C1 segment of cervical spinal cord (tissue), 14 donors: ENCODE results near the gene ZNF358.
A peak's percentile ranks its signal among the peaks of the same experiment; 100 is the strongest.

Experiments used
- DNase-seq, 14 donors: peaks; one replicate each; lab custom pipeline; 2025; lab: John Stamatoyannopoulos, UW

The ZNF358 gene

GRCh38 chr19:7489609-7490044 lies 26.3 kb upstream of the ZNF358 start:
- DNase-seq = no peak

GRCh38 chr19:7492142-7492541 lies 23.8 kb upstream of the ZNF358 start:
- no peak for DNase-seq

- no peak for DNase-seq
Observed at GRCh38 chr19:7492558-7492957, 23.3 kb upstream of the ZNF358 start.

- DNase-seq = peak in 13 of 14 donors; percentile 33 to 93 (median 79)
Observed at GRCh38 chr19:7494416-7495098, 21.3 kb upstream of the ZNF358 start.

GRCh38 chr19:7497292-7497691 lies 18.6 kb upstream of the ZNF358 start:
- peak in 1 of 14 donors; percentile 14 for DNase-seq

- DNase-seq = peak in 13 of 14 donors; percentile 11 to 84 (median 44)
Observed at GRCh38 chr19:7500811-7501450, 15.0 kb upstream of the ZNF358 start.

GRCh38 chr19:7502552-7502951 lies 13.4 kb upstream of the ZNF358 start:
- no peak for DNase-seq

GRCh38 chr19:7504684-7505083 lies 11.2 kb upstream of the ZNF358 start:
- DNase-seq = no peak

- DNase-seq = no peak
Observed at GRCh38 chr19:7505288-7505681, 10.6 kb upstream of the ZNF358 start.

GRCh38 chr19:7505682-7506384 lies 10.1 kb upstream of the ZNF358 start:
- DNase-seq = no peak

- peak in 2 of 14 donors; percentile 6 to 17 for DNase-seq
Observed at GRCh38 chr19:7506385-7507328, 9.2 kb upstream of the ZNF358 start.

- peak in 2 of 14 donors; percentile 22 to 49 for DNase-seq
Observed at GRCh38 chr19:7507884-7508283, 8.0 kb upstream of the ZNF358 start.

- DNase-seq = no peak
Observed at GRCh38 chr19:7509625-7510024, 6.3 kb upstream of the ZNF358 start.

GRCh38 chr19:7512400-7512851 lies 3.5 kb upstream of the ZNF358 start:
- DNase-seq = no peak

GRCh38 chr19:7513809-7514642 lies 1.9 kb upstream of the ZNF358 start:
- DNase-seq = no peak

- DNase-seq = peak in 1 of 14 donors; percentile 33
Observed at GRCh38 chr19:7515110-7515644, 726 bp upstream of the ZNF358 start.

- DNase-seq = no peak
Observed at GRCh38 chr19:7516333-7516732, 430 bp downstream of the ZNF358 start.

GRCh38 chr19:7516878-7517277 lies 975 bp downstream of the ZNF358 start:
- peak in 1 of 14 donors; percentile 36 for DNase-seq

- DNase-seq = no peak
Observed at GRCh38 chr19:7519361-7520130, 3.6 kb downstream of the ZNF358 start.
